WTC11 (cell line): ENCODE results near the gene CAST. TPM values are rescaled to one million over a fixed set of nuclear protein-coding genes. Genes with fewer than 3 reads are reported as not detected.

Source experiments
- ATAC-seq: fragments of 200-7000 bp; cut with Tn5 transposase; 2 replicates; pipeline ENCODE4 v1.10.0; 2021; ENCODE audit warnings: mild to moderate bottlenecking, moderate library complexity
- CTCF ChIA-PET: fragments of 300-600 bp; sonication (Branson Sonifier 250); formaldehyde crosslinking; loops from one replicate; lab custom pipeline; 2021; ENCODE audit warnings: antibody characterized with exemption; lab: Charles Lee
- POLR2A ChIA-PET: fragments of 350-600 bp; sonication (Branson Sonifier 250); formaldehyde crosslinking; loops from one replicate; lab custom pipeline; 2021; ENCODE audit warnings: antibody characterized with exemption; lab: Charles Lee
- DNase-seq: peaks from one replicate; pipeline ENCODE4 v3.0.0; 2021; ENCODE audit warnings: low spot score
- H3K27ac Mint-ChIP-seq: 2 replicates; pipeline ENCODE4 v1.8.0; 2021; ENCODE audit warnings: mixed read lengths
- H3K27me3 Mint-ChIP-seq: 2 replicates; pipeline ENCODE4 v1.8.0; 2021; ENCODE audit warnings: low read depth, mild to moderate bottlenecking, moderate library complexity, mixed read lengths
- H3K36me3 Mint-ChIP-seq: 2 replicates; pipeline ENCODE4 v1.8.0; 2021; ENCODE audit warnings: mixed read lengths
- H3K4me1 Mint-ChIP-seq: 2 replicates; pipeline ENCODE4 v1.8.0; 2022; ENCODE audit warnings: mixed read lengths
- H3K4me3 Mint-ChIP-seq: 2 replicates; pipeline ENCODE4 v1.8.0; 2021; ENCODE audit warnings: mild to moderate bottlenecking, moderate library complexity, mixed read lengths
- H3K9me3 Mint-ChIP-seq: 2 replicates; pipeline ENCODE4 v1.8.0; 2021; ENCODE audit warnings: mixed read lengths
- E2F5 ChIP-seq: sonication (generic); formaldehyde crosslinking; IDR thresholded peaks from 2 replicates; pipeline ENCODE4 v1.8.1; 2022; ENCODE audit warnings: mild to moderate bottlenecking, moderate library complexity, missing genetic modification reagents
- FOXP4 ChIP-seq: sonication (generic); formaldehyde crosslinking; IDR thresholded peaks from 2 replicates; pipeline ENCODE4 v1.8.0; 2022; ENCODE audit warnings: mild to moderate bottlenecking, missing genetic modification reagents
- GTF2I ChIP-seq: fragments of 250-450 bp; sonication (Bioruptor Pico); conservative IDR thresholded peaks from 2 replicates; pipeline ENCODE4 v1.4.0; 2021; ENCODE audit warnings: mild to moderate bottlenecking
- JUN ChIP-seq: sonication (generic); formaldehyde crosslinking; IDR thresholded peaks from 2 replicates; pipeline ENCODE4 v1.8.0; 2023; ENCODE audit warnings: mild to moderate bottlenecking, missing genetic modification reagents
- OVOL2 ChIP-seq: fragments of 250-450 bp; sonication (Bioruptor Pico); IDR thresholded peaks from 2 replicates; pipeline ENCODE4 v1.9.0; 2021; ENCODE audit warnings: mild to moderate bottlenecking, borderline replicate concordance
- SMAD4 ChIP-seq: sonication (generic); formaldehyde crosslinking; IDR thresholded peaks from 2 replicates; pipeline ENCODE4 v1.8.0; 2022; ENCODE audit warnings: mild to moderate bottlenecking, missing genetic modification reagents
- SOX15 ChIP-seq: fragments of 250-450 bp; sonication (Bioruptor Pico); IDR thresholded peaks from 2 replicates; pipeline ENCODE4 v1.9.0; 2021; ENCODE audit warnings: mild to moderate bottlenecking
- TCF7 ChIP-seq: sonication (generic); formaldehyde crosslinking; IDR thresholded peaks from 2 replicates; pipeline ENCODE4 v1.8.0; 2022; ENCODE audit warnings: mild to moderate bottlenecking, low read depth, missing genetic modification reagents, moderate library complexity
- ZNF121 ChIP-seq: sonication (generic); formaldehyde crosslinking; IDR thresholded peaks from 2 replicates; pipeline ENCODE4 v1.8.0; 2023; ENCODE audit warnings: missing genetic modification reagents
- ZNF219 ChIP-seq: sonication (generic); formaldehyde crosslinking; IDR thresholded peaks from 2 replicates; pipeline ENCODE4 v1.8.0; 2023; ENCODE audit warnings: missing genetic modification reagents, mild to moderate bottlenecking, borderline replicate concordance
- ZNF317 ChIP-seq: sonication (generic); formaldehyde crosslinking; IDR thresholded peaks from 2 replicates; pipeline ENCODE4 v1.8.1; 2023; ENCODE audit warnings: low read depth, mild to moderate bottlenecking, moderate library complexity, missing genetic modification reagents, borderline replicate concordance
- ZNF396 ChIP-seq: fragments of 250-450 bp; sonication (Bioruptor Pico); IDR thresholded peaks from 2 replicates; pipeline ENCODE4 v1.8.0; 2021; ENCODE audit warnings: mild to moderate bottlenecking, moderate library complexity, borderline replicate concordance
- total RNA-seq: library from RNA; stranded (reverse); gene quantifications from 3 replicates; pipeline ENCODE4 v1.2.3, GENCODE V29; 2021
- TF ChIP-seq, protein P1 (sequence below): sonication (generic); formaldehyde crosslinking; IDR thresholded peaks from 2 replicates; pipeline ENCODE4 v1.8.0; 2023; ENCODE audit warnings: missing genetic modification reagents, mild to moderate bottlenecking, borderline replicate concordance
- TF ChIP-seq, protein P2 (sequence below): sonication (generic); formaldehyde crosslinking; IDR thresholded peaks from 2 replicates; pipeline ENCODE4 v1.8.1; 2023; ENCODE audit warnings: mild to moderate bottlenecking, missing genetic modification reagents, moderate library complexity
- TF ChIP-seq, protein P3 (sequence below): sonication (generic); formaldehyde crosslinking; IDR thresholded peaks from 2 replicates; pipeline ENCODE4 v1.8.1; 2023; ENCODE audit warnings: mild to moderate bottlenecking, missing genetic modification reagents
- TF ChIP-seq, protein P4 (sequence below): sonication (generic); formaldehyde crosslinking; IDR thresholded peaks from 2 replicates; pipeline ENCODE4 v1.8.0; 2022; ENCODE audit warnings: missing genetic modification reagents

CAST gene
- total RNA-seq, 1 experiment from 2014 or later: 40.0 TPM

DNA sequence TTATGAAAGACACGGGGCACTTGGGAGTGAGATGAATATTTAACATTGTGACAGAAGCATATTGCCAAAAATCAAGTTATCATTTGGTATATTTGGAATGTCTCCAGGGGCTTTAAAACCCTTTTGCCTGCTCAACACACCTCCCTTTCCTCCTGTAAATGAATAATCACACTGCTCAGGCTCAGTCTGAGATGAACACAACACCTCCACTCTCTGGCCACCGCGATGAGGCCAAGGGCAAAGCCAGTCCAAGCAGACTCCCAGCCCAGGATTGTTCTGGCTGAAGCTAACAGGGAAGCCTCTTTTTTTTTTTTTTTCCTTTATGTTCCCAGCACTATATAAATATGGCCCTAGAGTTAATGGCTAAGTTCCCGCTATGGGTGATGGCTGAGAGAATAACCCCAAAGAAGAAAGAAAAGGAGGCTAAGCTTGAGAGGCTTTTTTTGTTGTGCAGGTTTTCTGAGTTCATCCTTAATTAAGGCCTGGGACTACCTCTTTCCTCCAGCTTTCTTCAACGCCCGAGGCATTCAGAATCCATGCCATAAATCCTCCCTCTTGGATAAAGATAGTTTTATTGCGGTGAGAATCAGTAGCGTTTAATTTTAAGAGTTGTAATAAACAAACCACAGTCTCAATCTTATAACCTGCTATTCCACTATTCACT lies 156.1 kb downstream of the CAST start:
- ATAC-seq: no peak
- Mint-ChIP-seq H3K4me3 (no peak overlapping the region), H3K27ac (no peak overlapping the region), H3K27me3 (no peaks in the 10 kb centered on the region), H3K36me3 (no peaks in the 10 kb centered on the region), H3K4me1 (peaks cover 30% of the 10 kb centered on the region), H3K9me3 (no peaks in the 10 kb centered on the region)
- ChIA-PET CTCF (no interaction called here), POLR2A (interaction anchor here (2.9 kb wide), 1 partner anchor 10 kb away, joined by 8 read pairs; the partner anchor contains the start of gene ERAP1)
- TF ChIP-seq JUN (CRISPR knock-in tag) (no peak), SOX15 (CRISPR knock-in tag) (no peak), ZNF219 (no peak), GTF2I (CRISPR knock-in tag) (no peak), OVOL2 (CRISPR knock-in tag) (no peak), SMAD4 (CRISPR knock-in tag) (no peak), TCF7 (CRISPR knock-in tag) (no peak), ZNF317 (CRISPR knock-in tag) (no peak), ZNF396 (CRISPR knock-in tag) (no peak)
- TF ChIP-seq, protein P1, sequence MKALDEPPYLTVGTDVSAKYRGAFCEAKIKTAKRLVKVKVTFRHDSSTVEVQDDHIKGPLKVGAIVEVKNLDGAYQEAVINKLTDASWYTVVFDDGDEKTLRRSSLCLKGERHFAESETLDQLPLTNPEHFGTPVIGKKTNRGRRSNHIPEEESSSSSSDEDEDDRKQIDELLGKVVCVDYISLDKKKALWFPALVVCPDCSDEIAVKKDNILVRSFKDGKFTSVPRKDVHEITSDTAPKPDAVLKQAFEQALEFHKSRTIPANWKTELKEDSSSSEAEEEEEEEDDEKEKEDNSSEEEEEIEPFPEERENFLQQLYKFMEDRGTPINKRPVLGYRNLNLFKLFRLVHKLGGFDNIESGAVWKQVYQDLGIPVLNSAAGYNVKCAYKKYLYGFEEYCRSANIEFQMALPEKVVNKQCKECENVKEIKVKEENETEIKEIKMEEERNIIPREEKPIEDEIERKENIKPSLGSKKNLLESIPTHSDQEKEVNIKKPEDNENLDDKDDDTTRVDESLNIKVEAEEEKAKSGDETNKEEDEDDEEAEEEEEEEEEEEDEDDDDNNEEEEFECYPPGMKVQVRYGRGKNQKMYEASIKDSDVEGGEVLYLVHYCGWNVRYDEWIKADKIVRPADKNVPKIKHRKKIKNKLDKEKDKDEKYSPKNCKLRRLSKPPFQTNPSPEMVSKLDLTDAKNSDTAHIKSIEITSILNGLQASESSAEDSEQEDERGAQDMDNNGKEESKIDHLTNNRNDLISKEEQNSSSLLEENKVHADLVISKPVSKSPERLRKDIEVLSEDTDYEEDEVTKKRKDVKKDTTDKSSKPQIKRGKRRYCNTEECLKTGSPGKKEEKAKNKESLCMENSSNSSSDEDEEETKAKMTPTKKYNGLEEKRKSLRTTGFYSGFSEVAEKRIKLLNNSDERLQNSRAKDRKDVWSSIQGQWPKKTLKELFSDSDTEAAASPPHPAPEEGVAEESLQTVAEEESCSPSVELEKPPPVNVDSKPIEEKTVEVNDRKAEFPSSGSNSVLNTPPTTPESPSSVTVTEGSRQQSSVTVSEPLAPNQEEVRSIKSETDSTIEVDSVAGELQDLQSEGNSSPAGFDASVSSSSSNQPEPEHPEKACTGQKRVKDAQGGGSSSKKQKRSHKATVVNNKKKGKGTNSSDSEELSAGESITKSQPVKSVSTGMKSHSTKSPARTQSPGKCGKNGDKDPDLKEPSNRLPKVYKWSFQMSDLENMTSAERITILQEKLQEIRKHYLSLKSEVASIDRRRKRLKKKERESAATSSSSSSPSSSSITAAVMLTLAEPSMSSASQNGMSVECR (CRISPR knock-in tag): no peak
- TF ChIP-seq, protein P2, sequence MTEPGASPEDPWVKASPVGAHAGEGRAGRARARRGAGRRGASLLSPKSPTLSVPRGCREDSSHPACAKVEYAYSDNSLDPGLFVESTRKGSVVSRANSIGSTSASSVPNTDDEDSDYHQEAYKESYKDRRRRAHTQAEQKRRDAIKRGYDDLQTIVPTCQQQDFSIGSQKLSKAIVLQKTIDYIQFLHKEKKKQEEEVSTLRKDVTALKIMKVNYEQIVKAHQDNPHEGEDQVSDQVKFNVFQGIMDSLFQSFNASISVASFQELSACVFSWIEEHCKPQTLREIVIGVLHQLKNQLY (CRISPR knock-in tag): no peak
- TF ChIP-seq, protein P3, sequence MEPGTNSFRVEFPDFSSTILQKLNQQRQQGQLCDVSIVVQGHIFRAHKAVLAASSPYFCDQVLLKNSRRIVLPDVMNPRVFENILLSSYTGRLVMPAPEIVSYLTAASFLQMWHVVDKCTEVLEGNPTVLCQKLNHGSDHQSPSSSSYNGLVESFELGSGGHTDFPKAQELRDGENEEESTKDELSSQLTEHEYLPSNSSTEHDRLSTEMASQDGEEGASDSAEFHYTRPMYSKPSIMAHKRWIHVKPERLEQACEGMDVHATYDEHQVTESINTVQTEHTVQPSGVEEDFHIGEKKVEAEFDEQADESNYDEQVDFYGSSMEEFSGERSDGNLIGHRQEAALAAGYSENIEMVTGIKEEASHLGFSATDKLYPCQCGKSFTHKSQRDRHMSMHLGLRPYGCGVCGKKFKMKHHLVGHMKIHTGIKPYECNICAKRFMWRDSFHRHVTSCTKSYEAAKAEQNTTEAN (CRISPR knock-in tag): no peak
- DNase-seq: no peak

DNA sequence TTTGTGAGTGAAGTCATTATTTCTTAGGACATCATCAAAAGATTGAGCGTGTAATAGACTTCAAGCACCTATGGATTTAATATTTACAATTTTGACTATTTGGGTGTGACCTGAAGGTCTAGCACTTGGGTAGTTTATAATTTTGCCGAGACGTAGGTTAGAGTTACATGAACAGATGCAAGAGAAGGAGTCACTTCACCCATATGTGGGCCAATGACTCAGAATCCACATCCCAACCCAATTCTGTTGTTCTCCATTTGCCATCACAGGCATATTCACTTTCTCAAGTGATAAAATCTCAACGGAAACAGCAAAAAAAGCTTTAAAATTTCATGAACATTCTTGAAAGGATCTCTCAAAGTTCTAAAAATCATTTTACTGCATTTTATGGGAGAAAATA lies 157.6 kb downstream of the CAST start:
- ATAC-seq: no peak
- Mint-ChIP-seq H3K27ac (no peak overlapping the region), H3K4me3 (no peak overlapping the region), H3K27me3 (no peaks in the 10 kb centered on the region), H3K9me3 (no peaks in the 10 kb centered on the region), H3K36me3 (no peaks in the 10 kb centered on the region), H3K4me1 (peaks cover 30% of the 10 kb centered on the region)
- CTCF ChIA-PET: no interaction called here
- DNase-seq: no peak
- POLR2A ChIA-PET: interaction anchor here (2.9 kb wide), 1 partner anchor 12 kb away, joined by 8 read pairs; the partner anchor contains the start of gene ERAP1
- TF ChIP-seq, protein P1 (CRISPR knock-in tag): no peak
- TF ChIP-seq E2F5 (CRISPR knock-in tag) (no peak), FOXP4 (CRISPR knock-in tag) (no peak), ZNF121 (CRISPR knock-in tag) (no peak)
- TF ChIP-seq, protein P4, sequence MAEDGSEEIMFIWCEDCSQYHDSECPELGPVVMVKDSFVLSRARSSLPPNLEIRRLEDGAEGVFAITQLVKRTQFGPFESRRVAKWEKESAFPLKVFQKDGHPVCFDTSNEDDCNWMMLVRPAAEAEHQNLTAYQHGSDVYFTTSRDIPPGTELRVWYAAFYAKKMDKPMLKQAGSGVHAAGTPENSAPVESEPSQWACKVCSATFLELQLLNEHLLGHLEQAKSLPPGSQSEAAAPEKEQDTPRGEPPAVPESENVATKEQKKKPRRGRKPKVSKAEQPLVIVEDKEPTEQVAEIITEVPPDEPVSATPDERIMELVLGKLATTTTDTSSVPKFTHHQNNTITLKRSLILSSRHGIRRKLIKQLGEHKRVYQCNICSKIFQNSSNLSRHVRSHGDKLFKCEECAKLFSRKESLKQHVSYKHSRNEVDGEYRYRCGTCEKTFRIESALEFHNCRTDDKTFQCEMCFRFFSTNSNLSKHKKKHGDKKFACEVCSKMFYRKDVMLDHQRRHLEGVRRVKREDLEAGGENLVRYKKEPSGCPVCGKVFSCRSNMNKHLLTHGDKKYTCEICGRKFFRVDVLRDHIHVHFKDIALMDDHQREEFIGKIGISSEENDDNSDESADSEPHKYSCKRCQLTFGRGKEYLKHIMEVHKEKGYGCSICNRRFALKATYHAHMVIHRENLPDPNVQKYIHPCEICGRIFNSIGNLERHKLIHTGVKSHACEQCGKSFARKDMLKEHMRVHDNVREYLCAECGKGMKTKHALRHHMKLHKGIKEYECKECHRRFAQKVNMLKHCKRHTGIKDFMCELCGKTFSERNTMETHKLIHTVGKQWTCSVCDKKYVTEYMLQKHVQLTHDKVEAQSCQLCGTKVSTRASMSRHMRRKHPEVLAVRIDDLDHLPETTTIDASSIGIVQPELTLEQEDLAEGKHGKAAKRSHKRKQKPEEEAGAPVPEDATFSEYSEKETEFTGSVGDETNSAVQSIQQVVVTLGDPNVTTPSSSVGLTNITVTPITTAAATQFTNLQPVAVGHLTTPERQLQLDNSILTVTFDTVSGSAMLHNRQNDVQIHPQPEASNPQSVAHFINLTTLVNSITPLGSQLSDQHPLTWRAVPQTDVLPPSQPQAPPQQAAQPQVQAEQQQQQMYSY (CRISPR knock-in tag): no peak
